Left ventricle myocardium inferior (tissue), 1 donor: Measurements from ENCODE around the gene HOXB1. TPM values are rescaled to one million over a fixed set of nuclear protein-coding genes. Genes with fewer than 3 reads are reported as not detected.

Source experiments
- DNase-seq: peaks from one replicate; pipeline ENCODE4 v3.0.0-alpha.2; 2020
- H3K27ac ChIP-seq: fragments of 200-600 bp; replicated peaks from 2 replicates; pipeline ENCODE4 v1.8.0; 2021
- H3K27me3 ChIP-seq: fragments of 200-600 bp; 2 replicates; pipeline ENCODE4 v1.8.0; 2021; ENCODE audit warnings: low read depth
- H3K36me3 ChIP-seq: fragments of 200-600 bp; 2 replicates; pipeline ENCODE4 v1.8.0; 2021
- H3K4me1 ChIP-seq: fragments of 200-600 bp; 2 replicates; pipeline ENCODE4 v1.8.0; 2021
- H3K4me3 ChIP-seq: fragments of 200-600 bp; 2 replicates; pipeline ENCODE4 v1.8.0; 2021; ENCODE audit warnings: mild to moderate bottlenecking, moderate library complexity
- H3K9me3 ChIP-seq: fragments of 200-600 bp; replicated peaks from 2 replicates; pipeline ENCODE4 v1.8.0; 2021
- intact Hi-C: fragments of 100-400 bp; cut with micrococcal nuclease; formaldehyde crosslinking; loops from one replicate; pipeline ENCODE4 v1.11.0; 2022
- total RNA-seq: library from RNA; stranded (reverse); fragmentation: NEBNext Ultra II Directional; extraction: Animal tissue kit (Norgen Biotek cat#: 25700); gene quantifications from one replicate; pipeline ENCODE4 v1.2.1, GENCODE V29; 2021
- TF ChIP-seq, protein P1 (sequence below): fragments of 200-600 bp; IDR thresholded peaks from 2 replicates; pipeline ENCODE4 v1.8.0; 2021; ENCODE audit warnings: antibody characterized with exemption, mild to moderate bottlenecking, borderline replicate concordance
- donor health status: DM: no; HTN: yes; CAD: no; lungs with severe emphysema.

The HOXB1 gene
- total RNA-seq, 1 donor from 2014 or later = not detected

DNA sequence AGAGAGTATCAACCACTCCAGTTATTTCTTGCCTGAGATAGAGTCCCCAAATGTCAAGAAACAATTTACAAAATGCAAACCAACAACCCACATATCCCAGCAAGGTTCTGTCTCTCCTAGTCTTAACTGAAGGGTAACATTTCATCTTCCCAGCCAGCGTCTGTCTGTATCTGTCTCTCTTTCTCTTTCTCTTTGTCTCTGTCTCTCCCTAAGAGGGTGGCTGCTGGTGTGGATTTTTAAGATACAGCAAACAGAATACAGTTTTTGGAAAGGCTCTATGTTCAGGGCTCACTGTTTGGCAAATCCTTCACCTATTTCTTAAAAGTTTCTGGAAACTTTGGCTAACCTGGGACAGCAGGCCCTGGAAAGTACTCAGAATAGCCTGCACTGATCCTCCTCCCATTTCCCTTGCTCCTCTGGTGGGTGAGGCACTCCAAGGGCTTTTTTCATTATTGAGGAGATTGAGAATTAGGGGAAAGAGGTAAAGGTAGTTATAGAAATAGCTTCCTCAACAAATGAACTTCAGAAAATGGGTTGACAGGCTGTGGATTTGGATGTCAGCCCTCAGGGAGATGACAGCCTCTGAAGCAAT, 41.1 kb upstream of the HOXB1 start:
- DNase-seq = no peak
- H3K27me3 ChIP-seq = peaks cover 100% of the 10 kb centered on the region
- no peak overlapping the region for H3K4me3 ChIP-seq
- no peaks in the 10 kb centered on the region for H3K9me3 ChIP-seq
- no peaks in the 10 kb centered on the region for H3K36me3 ChIP-seq
- TF ChIP-seq, protein P1, sequence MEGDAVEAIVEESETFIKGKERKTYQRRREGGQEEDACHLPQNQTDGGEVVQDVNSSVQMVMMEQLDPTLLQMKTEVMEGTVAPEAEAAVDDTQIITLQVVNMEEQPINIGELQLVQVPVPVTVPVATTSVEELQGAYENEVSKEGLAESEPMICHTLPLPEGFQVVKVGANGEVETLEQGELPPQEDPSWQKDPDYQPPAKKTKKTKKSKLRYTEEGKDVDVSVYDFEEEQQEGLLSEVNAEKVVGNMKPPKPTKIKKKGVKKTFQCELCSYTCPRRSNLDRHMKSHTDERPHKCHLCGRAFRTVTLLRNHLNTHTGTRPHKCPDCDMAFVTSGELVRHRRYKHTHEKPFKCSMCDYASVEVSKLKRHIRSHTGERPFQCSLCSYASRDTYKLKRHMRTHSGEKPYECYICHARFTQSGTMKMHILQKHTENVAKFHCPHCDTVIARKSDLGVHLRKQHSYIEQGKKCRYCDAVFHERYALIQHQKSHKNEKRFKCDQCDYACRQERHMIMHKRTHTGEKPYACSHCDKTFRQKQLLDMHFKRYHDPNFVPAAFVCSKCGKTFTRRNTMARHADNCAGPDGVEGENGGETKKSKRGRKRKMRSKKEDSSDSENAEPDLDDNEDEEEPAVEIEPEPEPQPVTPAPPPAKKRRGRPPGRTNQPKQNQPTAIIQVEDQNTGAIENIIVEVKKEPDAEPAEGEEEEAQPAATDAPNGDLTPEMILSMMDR = no peak
- intact Hi-C loops = no loop called here
- peaks cover 20% of the 10 kb centered on the region for H3K4me1 ChIP-seq
- no peak overlapping the region for H3K27ac ChIP-seq

DNA sequence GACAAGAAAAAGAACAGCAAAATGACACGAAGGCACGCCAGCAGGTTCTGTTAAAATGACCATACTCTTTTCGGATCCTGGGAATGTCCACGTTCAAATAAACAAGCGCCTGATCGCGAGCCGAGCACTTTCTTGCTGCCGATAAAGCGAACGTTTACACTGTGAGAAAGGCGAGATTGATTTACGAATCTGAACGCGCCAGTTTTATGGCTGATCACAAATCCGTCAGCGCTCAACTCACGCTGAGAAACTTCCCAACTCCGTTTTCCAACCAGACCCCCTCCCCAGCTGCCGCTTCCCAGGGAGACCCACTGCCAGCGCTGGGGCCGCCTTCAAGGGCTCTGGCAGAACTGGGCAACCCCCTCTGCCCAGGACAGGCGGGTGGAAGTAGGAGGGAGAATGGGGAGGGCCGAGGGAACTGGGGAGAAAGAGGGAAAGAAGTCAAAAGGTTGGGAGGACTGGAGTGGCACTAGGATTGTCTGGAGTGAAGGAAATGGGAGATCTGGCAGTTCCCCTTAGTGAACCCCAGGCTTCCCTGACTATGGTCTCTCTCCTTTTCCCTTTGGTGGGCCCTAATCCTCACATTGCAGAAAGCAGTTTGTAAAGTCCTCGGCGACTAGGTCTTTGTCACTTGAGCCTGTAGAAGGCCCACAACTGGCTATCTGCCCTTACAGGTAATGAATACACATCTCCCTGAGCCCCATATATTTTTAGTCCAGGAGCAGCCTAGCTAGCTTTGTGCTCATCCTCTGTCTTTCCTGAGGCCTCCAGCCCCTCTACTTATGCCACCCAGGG, 40.4 kb upstream of the HOXB1 start:
- intact Hi-C loops = no loop called here
- Histone ChIP-seq H3K36me3 (no peaks in the 10 kb centered on the region), H3K27ac (no peak overlapping the region), H3K27me3 (peaks cover 100% of the 10 kb centered on the region), H3K9me3 (no peaks in the 10 kb centered on the region), H3K4me1 (peaks cover 15% of the 10 kb centered on the region), H3K4me3 (no peak overlapping the region)
- TF ChIP-seq, protein P1 = no peak
- no peak for DNase-seq

DNA sequence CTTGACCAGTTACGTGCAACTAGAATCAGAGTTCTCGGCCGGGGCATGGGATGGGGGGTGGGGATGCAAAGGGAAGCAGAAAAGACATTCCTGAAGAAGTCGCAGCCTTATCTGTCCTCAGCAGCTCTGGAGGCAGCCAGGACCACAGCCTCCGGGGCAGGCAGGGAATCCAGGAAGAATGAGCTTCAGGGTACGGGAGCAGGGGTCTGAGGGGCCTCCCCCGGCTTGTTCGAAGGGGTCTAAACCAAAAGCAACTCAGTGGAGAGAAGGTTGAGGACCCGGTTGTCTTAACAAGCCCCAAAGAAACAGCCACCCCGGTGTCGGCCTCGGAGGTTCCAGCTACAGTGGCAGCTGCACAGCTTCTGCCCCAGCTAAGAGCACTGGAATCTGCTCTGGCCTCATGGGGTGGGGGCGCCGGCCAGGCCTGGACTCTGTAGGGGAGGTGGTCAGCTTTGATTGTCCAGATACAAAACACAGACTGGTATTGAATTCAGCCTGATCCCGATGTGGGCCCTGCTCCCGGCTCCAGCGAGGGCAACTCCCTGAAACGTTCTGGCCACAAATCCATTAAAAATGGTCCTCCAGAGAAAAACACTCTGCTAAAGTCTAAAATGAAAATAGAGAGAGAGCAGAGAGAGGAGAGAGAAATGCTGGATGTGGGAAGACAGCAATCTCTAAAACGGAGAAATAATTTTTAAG, 39.7 kb upstream of the HOXB1 start:
- H3K4me1 ChIP-seq = peaks cover 12% of the 10 kb centered on the region
- H3K27me3 ChIP-seq = peaks cover 100% of the 10 kb centered on the region
- no peak overlapping the region for H3K4me3 ChIP-seq
- TF ChIP-seq, protein P1 = no peak
- intact Hi-C loops = no loop called here
- H3K27ac ChIP-seq = peak overlapping the region; percentile 42
- DNase-seq = no peak
- H3K9me3 ChIP-seq = no peaks in the 10 kb centered on the region
- H3K36me3 ChIP-seq = no peaks in the 10 kb centered on the region

DNA sequence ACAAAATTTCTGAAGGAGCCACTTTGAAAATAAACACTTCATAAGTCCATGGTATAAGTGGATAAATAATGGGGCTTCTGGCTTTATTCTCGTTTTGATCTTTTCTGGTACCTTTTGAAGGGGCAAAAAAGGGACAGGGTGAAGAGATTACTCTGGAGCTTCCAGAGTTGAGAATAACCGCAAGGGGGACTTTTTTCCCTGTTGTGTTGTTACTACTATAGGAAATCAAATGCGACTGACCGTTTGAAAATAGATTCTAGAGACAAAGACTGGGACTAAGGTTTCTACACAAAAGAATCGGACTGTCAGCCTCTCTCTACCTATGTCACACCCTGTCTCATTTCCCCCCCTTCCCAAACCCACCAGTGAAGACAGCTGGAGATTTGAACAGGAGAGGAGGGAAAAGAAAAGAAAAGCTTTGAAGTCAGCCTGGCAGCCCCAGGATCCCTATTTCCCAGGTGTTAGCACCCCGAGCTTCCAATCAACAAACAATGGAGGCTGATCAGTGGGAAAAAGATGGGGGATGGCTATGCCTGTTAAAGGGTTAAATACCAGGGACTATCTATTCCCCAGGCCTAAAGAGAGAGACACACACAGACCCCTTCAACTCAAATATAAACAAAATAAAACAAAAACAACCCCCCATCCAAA, 39.0 kb upstream of the HOXB1 start:
- no peak overlapping the region for H3K27ac ChIP-seq
- peaks cover 100% of the 10 kb centered on the region for H3K27me3 ChIP-seq
- H3K4me1 ChIP-seq = peaks cover 15% of the 10 kb centered on the region
- no peaks in the 10 kb centered on the region for H3K36me3 ChIP-seq
- no peaks in the 10 kb centered on the region for H3K9me3 ChIP-seq
- intact Hi-C loops = no loop called here
- no peak for DNase-seq
- no peak overlapping the region for H3K4me3 ChIP-seq
- TF ChIP-seq, protein P1 = no peak

DNA sequence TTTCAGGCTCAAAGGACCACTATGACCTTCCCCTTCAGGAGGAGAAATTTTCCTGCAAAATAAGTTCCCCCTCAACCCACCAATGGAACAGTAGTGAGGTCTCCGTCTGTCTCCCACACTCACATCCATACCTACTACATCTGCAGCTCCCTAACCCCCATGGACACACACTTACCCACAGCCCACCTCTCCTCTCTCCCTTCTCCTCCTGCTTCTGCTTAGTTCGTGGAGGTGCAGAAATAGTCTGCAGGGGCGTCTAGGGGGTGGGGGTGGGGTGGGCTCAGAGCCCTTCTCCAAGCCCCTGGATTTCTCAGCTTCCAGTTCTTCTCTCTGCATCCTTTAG, 38.4 kb upstream of the HOXB1 start:
- TF ChIP-seq, protein P1 = no peak

More for the DNA sequence above, 38.4 kb upstream of the HOXB1 start:
- intact Hi-C loops = no loop called here
- Histone ChIP-seq H3K9me3 (no peaks in the 10 kb centered on the region), H3K27me3 (peaks cover 100% of the 10 kb centered on the region), H3K4me1 (peaks cover 20% of the 10 kb centered on the region), H3K4me3 (peak overlapping the region; percentile 46), H3K27ac (no peak overlapping the region), H3K36me3 (no peaks in the 10 kb centered on the region)
- no peak for DNase-seq
